Eye (tissue), 1 donor: Measurements from ENCODE around the gene TNIK.
A peak's percentile ranks its signal among the peaks of the same experiment; 100 is the strongest.

Experiments used
- DNase-seq: peaks from one replicate; pipeline ENCODE4 v3.0.0-alpha.2; 2015

The TNIK gene

GRCh38 chr3:171113716-171114115 is 346.5 kb downstream of the TNIK start:
- peak; percentile 6 for DNase-seq

- DNase-seq, result no peak
Measured at GRCh38 chr3:171110715-171111114, 349.5 kb downstream of the TNIK start.

GRCh38 chr3:171108066-171108465 is 352.1 kb downstream of the TNIK start:
- no peak for DNase-seq

- DNase-seq, result no peak
Measured at GRCh38 chr3:171103185-171103584, 357.0 kb downstream of the TNIK start.

GRCh38 chr3:171101982-171102641 is 358.1 kb downstream of the TNIK start:
- no peak for DNase-seq

GRCh38 chr3:171099911-171100310 is 360.3 kb downstream of the TNIK start:
- DNase-seq, result no peak

- no peak for DNase-seq
Measured at GRCh38 chr3:171095063-171095462, 365.1 kb downstream of the TNIK start.

DNA sequence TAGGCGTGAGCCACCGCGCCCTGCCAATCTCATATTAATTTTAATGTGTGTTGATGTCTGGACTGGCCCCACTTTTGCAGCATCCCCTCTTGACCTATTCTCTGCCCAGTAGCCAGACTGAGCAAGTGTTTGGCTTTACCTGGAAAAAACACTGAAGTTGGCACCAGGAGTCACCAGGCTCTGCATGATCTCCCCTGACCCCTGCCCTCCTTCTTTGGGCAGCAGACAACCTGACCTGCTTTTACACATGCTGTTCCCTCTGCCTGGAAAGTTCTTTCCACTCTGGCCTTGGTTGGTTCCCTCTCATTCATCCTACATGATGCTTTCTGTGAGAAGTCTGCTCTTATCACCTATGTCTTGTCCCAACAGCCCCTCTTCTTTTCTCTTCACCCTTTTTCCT is 365.8 kb downstream of the TNIK start:
- no peak for DNase-seq

GRCh38 chr3:171093462-171093861 is 366.7 kb downstream of the TNIK start:
- DNase-seq, result no peak

DNA sequence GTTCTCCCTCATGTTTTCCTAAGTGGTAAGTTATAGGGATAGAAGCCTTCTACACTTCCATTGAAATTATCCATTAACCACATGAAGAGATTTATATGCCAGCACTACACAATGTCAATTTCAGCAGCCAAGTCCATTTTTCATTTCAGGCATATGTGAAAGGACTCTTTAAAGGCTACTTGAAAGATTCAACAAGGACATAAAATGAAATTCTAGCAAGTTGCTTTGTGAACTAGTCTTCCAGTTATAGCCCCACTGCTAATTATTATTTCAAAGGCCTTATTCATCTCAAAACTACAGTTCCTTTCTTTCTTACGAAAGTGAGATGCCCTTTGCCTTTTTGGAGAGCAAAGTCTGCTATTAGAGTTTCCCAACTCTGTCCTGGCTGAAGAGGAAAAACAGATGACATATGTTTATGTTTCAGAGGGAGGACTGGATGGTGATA is 367.7 kb downstream of the TNIK start:
- no peak for DNase-seq

DNA sequence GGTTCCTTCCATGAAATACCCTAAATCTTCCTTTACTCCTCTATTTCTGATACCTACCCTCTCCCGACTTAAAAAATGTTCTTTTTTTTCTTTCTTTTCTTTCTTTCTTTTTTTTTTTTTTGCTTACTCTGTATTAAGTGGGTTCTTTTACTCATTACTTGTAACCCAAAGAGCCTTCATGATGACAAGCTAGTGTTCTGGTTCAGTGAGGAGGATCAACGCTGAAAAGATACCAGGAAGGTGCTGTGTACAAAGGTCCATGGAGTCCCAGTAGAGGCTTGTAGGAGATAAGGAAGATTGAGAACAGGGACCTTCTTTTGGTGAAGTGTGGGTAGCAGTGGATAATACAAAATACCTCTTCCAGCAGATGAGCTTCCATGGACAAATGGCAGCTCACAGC is 369.9 kb downstream of the TNIK start:
- no peak for DNase-seq

GRCh38 chr3:171088964-171089754 is 371.0 kb downstream of the TNIK start:
- peak; percentile 51 for DNase-seq

DNA sequence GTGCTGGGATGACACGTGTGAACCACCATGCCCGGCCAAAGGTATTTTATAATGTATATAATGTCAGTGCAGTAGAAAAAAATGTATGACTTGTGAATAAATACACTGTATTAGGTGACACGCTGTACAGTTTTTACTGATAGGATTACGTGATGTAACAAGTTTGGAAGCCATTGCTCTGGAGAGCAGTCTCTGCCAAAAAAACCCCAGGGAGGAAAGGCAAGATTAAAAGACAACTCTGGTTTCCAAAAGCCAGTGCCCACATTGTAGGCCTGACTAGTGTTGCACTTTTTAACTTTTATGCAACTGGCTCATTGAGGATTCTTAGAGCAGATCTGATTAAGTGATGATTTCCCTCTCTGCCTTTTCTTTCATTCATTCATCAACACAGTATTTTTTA is 371.7 kb downstream of the TNIK start:
- no peak for DNase-seq

DNA sequence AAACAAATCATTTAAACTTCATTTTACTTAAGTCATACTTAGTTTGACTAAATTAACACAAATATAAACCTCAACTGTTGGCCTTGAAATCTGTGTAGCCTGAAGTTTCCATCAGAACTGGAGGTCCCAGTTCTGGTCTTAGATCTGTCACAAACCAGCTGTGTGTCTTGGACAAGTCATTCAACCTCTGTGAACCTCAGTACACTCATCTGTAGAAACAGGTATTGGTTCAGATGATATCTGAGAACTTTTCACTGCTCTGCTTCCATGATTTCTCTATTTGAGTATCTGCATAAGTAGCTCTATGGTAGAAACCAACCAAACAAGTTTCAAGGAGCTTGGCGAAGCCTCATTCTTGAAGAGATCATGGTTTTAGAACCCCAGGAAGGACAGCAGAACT is 373.3 kb downstream of the TNIK start:
- no peak for DNase-seq

DNA sequence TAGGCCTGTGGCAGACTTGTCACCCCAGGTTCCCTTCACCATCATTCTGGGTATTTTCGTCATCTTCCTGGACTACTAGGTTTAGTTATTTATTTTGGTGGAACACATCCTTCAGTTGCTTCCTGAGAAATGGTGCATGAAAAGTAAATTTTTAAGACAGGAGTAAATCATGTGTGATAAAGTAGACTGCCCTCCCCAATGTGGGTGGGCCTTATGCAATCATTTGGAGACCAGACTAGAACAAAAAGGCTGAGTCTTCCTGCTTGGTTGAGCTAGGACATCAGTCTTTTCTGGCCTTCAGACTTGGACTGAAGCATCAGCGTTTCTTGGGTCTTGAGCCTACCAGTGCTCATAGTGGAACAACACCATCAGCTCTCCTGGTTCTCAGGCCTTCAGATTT is 382.9 kb downstream of the TNIK start:
- DNase-seq, result peak; percentile 8

- DNase-seq, result no peak
Measured at GRCh38 chr3:171072432-171072831, 387.8 kb downstream of the TNIK start.

DNA sequence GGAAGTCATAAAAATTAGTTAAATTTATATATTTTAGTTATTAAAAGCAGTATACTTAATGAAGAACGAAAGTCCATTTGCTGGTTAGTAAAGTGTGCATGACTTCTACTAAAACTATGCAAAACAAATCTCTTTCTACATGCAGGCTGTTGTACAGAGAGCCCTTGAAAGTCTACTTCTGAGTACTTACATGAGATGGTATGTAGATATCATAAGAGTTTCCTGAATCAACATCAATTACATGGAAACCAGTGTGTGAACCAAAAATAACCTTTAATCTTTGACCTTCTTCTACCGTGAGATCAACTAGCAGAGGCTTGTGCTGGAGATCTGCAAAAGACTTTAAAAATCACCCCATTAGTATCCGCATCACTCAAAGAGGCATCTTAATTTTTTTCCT is 391.5 kb downstream of the TNIK start:
- DNase-seq, result no peak

DNA sequence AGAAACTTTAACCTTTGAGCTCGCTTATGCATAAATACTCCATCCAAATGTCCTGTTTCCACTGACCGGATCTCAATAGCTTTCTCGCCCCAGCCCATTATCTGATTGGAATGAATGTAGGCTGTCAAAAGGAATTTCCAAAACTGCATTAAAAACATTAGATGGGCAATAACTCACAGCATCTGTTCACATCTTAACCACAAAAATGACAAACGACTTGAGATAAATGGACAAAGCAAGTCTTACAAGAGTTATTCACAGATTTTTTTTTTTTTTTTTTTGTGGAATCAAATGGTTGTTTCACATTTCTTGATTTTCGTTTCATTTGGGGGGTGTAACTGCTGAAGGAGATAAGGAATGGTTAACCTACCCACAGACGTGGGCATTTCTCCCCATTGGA is 394.0 kb downstream of the TNIK start:
- no peak for DNase-seq

- DNase-seq, result no peak
Measured at GRCh38 chr3:171065732-171066131, 394.5 kb downstream of the TNIK start.

DNA sequence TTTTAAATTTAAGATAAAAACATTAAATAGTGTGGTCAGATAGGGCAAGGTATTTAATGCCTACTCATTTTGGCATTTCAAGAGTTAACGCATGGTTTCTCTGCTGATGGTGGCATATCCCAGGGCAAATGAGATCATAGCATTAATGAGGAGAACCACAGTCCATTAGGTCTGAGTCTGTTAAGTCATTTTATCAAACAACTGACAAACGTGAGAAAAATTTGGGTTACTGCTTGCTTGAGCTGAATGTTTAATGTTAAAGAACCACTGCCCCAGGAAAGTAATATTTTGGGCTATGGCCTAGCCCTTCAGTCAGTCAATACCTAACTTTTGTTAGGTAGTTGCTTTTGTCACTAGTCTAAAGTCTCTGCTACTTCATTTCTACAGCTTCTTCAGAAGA is 395.7 kb downstream of the TNIK start:
- DNase-seq, result no peak

DNA sequence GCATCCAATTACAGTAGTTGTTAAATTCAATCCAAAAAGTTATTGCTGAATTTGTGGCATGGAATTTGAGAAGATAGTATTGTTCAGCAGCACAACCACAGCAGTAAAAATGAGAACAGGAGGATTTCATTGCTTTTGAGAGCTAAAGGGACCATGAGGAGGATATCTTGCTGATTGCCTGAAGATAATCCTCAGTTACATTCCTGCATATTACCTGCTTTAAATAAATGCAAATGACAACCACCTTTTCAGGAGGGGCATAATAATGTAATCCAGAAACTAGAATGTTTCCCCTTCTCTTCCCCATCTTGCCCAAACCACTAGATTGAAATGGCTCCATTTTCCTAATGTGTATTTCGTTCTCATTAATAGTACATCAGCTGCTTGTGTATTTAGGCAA is 398.5 kb downstream of the TNIK start:
- DNase-seq, result no peak

- no peak for DNase-seq
Measured at GRCh38 chr3:171059978-171060377, 400.2 kb downstream of the TNIK start.

- DNase-seq, result no peak
Measured at GRCh38 chr3:171058873-171059603, 401.2 kb downstream of the TNIK start.

DNA sequence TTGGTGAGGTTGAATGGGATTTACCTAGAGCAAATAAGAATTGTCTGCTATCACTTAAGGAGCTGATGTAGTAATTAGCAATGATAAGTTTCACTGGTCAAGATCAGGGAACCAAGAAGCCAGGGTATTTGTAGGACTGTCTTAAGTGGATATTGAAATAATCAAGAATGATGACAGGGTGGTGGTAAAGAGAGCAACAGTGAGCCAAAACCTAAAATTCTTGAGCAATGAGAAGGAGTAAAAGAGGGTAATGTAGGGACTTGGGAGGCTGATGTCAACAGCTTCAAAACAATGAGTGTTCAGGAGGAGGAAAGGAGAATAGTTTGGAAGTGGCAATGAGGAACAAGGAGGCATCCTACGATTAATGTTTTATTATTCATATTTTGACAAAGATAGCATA is 402.1 kb downstream of the TNIK start:
- DNase-seq, result no peak
